SK-N-SH (cell line): ENCODE results near the gene TMEM51. TPM values are rescaled to one million over a fixed set of nuclear protein-coding genes. Genes with fewer than 3 reads are reported as not detected.
"Not testable (repeated sequence)": the region's sequence is repeated elsewhere in the genome, so short reads cannot be mapped to it uniquely, and the experiment has no call there.

Experiments used
- CTCF ChIA-PET: fragments of 300-600, 350-600 bp; formaldehyde crosslinking; extraction: SDS; loops from one replicate; lab custom pipeline; 2021; lab: Yijun Ruan, JAX
- POLR2A ChIA-PET: fragments of 350-600 bp; sonication (Branson Sonifier 250); formaldehyde crosslinking; extraction: SDS; loops from one replicate; lab custom pipeline; 2020; ENCODE audit warnings: antibody characterized with exemption, inconsistent platforms; lab: Yijun Ruan, JAX
- DNase-seq: peaks from one replicate; pipeline ENCODE4 v3.0.0; 2012
- H2AFZ ChIP-seq: fragments of 200-600 bp; sonication (generic); 2 replicates; pipeline ENCODE4 v1.8.1; 2016; ENCODE audit warnings: antibody characterized with exemption, mild to moderate bottlenecking, low read depth
- H3F3A ChIP-seq: fragments of 200-600 bp; sonication (generic); replicated peaks from 2 replicates; pipeline ENCODE3; 2016; ENCODE audit warnings: antibody characterized with exemption, mild to moderate bottlenecking; ENCODE audit not compliant: insufficient read depth
- H3K27ac ChIP-seq, 2 experiments: fragments of 200-500 bp in 1 of 2; fragments of 200-600 bp in 1 of 2; sonication (Bioruptor generic) in 1 of 2; sonication (generic), shearing (Covaris generic) in 1 of 2; 2 replicates each; pipeline versions ENCODE4 v1.5.1 to v1.6.1; 2014 to 2016; ENCODE audit warnings: low read depth in 2 of 2, inconsistent platforms in 1 of 2, low read length in 1 of 2, mild to moderate bottlenecking in 1 of 2, mixed read lengths in 1 of 2
- H3K27me3 ChIP-seq: fragments of 200-600 bp; sonication (generic), shearing (Covaris generic); 2 replicates; pipeline ENCODE4 v1.6.1; 2016; ENCODE audit warnings: mixed run types; ENCODE audit not compliant: insufficient read depth
- H3K36me3 ChIP-seq, 2 experiments: fragments of 200-500 bp in 1 of 2; fragments of 200-600 bp in 1 of 2; sonication (Bioruptor generic) in 1 of 2; sonication (generic) in 1 of 2; replicated peaks in 1 of 2; 2 replicates each; pipeline versions ENCODE3 to v1.5.1; 2014 to 2016; ENCODE audit warnings: low read length in 1 of 2, mild to moderate bottlenecking in 1 of 2; ENCODE audit not compliant: insufficient read depth in 2 of 2, control insufficient read depth in 1 of 2
- H3K4me1 ChIP-seq, 2 experiments: fragments of 200-500 bp in 1 of 2; fragments of 200-600 bp in 1 of 2; sonication (Bioruptor generic) in 1 of 2; sonication (generic), shearing (Covaris generic) in 1 of 2; 2 replicates each; pipeline versions ENCODE4 v1.5.1 to v1.6.1; 2014 to 2016; ENCODE audit warnings: low read depth in 1 of 2, low read length in 1 of 2, mixed run types in 1 of 2; ENCODE audit not compliant: insufficient read depth in 2 of 2, control insufficient read depth in 1 of 2
- H3K4me2 ChIP-seq: fragments of 200-600 bp; sonication (generic), shearing (Covaris generic); 2 replicates; pipeline ENCODE4 v1.6.1; 2017; ENCODE audit warnings: mixed run types
- H3K4me3 ChIP-seq, 2 experiments: fragments of 200-500 bp in 1 of 2; fragments of 200-600 bp in 1 of 2; sonication (Bioruptor generic) in 1 of 2; sonication (generic), shearing (Covaris generic) in 1 of 2; 2 replicates each; pipeline versions ENCODE4 v1.5.1 to v1.8.1; 2014 to 2016; ENCODE audit warnings: low read depth in 2 of 2, inconsistent platforms in 1 of 2, low read length in 1 of 2, mild to moderate bottlenecking in 1 of 2, mixed read lengths in 1 of 2, moderate library complexity in 1 of 2
- H3K79me2 ChIP-seq: fragments of 200-600 bp; sonication (generic); 2 replicates; pipeline ENCODE4 v1.8.1; 2017; ENCODE audit warnings: mild to moderate bottlenecking; ENCODE audit not compliant: insufficient read depth
- H3K9ac ChIP-seq: fragments of 200-600 bp; sonication (generic); 2 replicates; pipeline ENCODE4 v1.6.1; 2017; ENCODE audit warnings: mixed run types
- H3K9me2 ChIP-seq: fragments of 200-600 bp; sonication (generic); 2 replicates; pipeline ENCODE4 v1.6.1; 2017; ENCODE audit warnings: mixed run types
- H3K9me3 ChIP-seq: fragments of 200-600 bp; sonication (generic); 2 replicates; pipeline ENCODE4 v1.6.1; 2017; ENCODE audit warnings: mixed run types, mild to moderate bottlenecking, moderate library complexity
- H4K20me1 ChIP-seq: fragments of 200-600 bp; sonication (generic); 2 replicates; pipeline ENCODE4 v1.6.1; 2017; ENCODE audit warnings: mild to moderate bottlenecking, mixed run types; ENCODE audit not compliant: insufficient read depth
- EP300 ChIP-seq, 2 experiments: IDR thresholded peaks; 2 replicates each; pipeline versions ENCODE4 v1.4.0 to v1.6.1; 2012; ENCODE audit warnings: borderline replicate concordance in 1 of 2, low read depth in 1 of 2, low read length in 1 of 2
- FOXM1 ChIP-seq: IDR thresholded peaks from 2 replicates; pipeline ENCODE4 v1.4.0; 2012; ENCODE audit warnings: low read depth, mild to moderate bottlenecking
- GATA2 ChIP-seq: sonication (generic); formaldehyde crosslinking; IDR thresholded peaks from 2 replicates; pipeline ENCODE4 v1.5.0; 2020; ENCODE audit warnings: mild to moderate bottlenecking, missing genetic modification reagents
- JUND ChIP-seq: IDR thresholded peaks from 2 replicates; pipeline ENCODE4 v1.4.0; 2012
- MEF2A ChIP-seq: IDR thresholded peaks from 2 replicates; pipeline ENCODE4 v1.4.0; 2012; ENCODE audit warnings: low read depth, borderline replicate concordance
- NFIC ChIP-seq: IDR thresholded peaks from 2 replicates; pipeline ENCODE4 v1.4.0; 2012; ENCODE audit warnings: borderline replicate concordance
- NRF1 ChIP-seq: IDR thresholded peaks from 2 replicates; pipeline ENCODE4 v1.6.1; 2012; ENCODE audit warnings: low read depth, mild to moderate bottlenecking, low read length
- POLR2AphosphoS5 ChIP-seq: IDR thresholded peaks from 2 replicates; pipeline ENCODE4 v1.6.1; 2012; ENCODE audit warnings: low read depth, low read length
- RAD21 ChIP-seq: IDR thresholded peaks from 2 replicates; pipeline ENCODE4 v1.6.1; 2012; ENCODE audit warnings: mild to moderate bottlenecking, low read length
- RFX5 ChIP-seq: IDR thresholded peaks from 2 replicates; pipeline ENCODE4 v1.6.1; 2012; ENCODE audit warnings: mild to moderate bottlenecking, improper control_type of control experiment, low read length
- SMC3 ChIP-seq: IDR thresholded peaks from 2 replicates; pipeline ENCODE4 v1.6.1; 2012; ENCODE audit warnings: low read depth, low read length, improper control_type of control experiment
- WGBS: methylation state at CpG from one replicate; pipeline ENCODE4 v1.1.6; 2017; ENCODE audit warnings: low lambda C conversion rate; 5-methylcytosine and 5-hydroxymethylcytosine counted together
- polyA plus RNA-seq, 3 experiments: library from polyadenylated mRNA; depleted of rRNA; stranded (reverse); fragments of >200 nt; gene quantifications; 2 replicates each; pipeline ENCODE4 v1.2.3, GENCODE V29; 2012
- TF ChIP-seq, protein P1 (sequence below): fragments of 150-350 bp; IDR thresholded peaks from 2 replicates; pipeline ENCODE4 v1.6.1; 2017; ENCODE audit warnings: antibody characterized with exemption, low read length, low read depth, borderline replicate concordance

The TMEM51 gene
- polyA plus RNA-seq, 1 of the 3 experiments (the other 2 are of a cell fraction), result 25.6 TPM

DNA sequence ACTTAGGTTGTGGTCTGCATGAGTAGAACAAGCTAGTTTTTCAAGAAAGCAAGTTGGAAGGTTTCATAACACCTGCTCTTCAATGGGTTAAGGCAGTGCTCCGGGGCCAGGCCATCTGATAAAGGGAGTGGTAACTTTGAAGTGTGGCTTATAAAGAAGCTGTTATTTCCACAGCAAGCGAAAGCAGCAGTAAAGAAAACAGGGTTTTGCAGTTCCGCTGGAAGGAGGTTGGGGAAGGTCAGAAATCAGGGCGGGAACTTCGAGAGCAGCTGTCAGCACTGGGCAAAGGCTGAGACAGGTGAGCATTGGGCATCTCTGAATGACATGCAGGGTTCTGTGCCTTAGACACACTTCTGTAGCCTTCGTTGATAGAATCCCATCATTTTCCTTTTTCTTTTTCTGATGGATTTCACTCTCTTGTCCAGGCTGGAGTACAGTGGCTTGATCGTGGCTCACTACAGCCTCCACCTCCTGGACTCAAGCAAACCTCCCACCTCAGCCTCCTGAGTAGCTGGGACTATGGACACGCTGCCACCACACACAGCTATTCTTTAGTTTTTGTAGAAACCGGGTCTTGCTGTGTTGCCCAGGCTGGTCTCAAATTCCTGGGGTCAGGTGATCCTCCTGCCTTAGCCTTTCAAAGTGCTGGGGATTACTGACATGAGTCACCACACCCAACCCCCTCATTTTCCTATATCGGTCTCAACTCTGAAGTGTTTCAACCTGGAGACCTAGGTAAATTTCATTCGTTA, 20.5 kb downstream of the TMEM51 start:
- POLR2A ChIA-PET, result no interaction called here
- TF ChIP-seq FOXM1 (no peak), NRF1 (no peak)
- CTCF ChIA-PET, result interaction anchor here (0.7 to 2.0 kb wide), 5 partner anchors 18 to 98 kb away, joined by 3 to 7 read pairs (median 4); partner anchors contain the start of gene TMEM51
- Histone ChIP-seq H3K4me3 (no peak overlapping the region), H3K27ac (no peak overlapping the region), H3K79me2 (no peaks in the 10 kb centered on the region), H3F3A (peaks cover 13% of the 10 kb centered on the region), H3K9me3 (no peaks in the 10 kb centered on the region), H3K36me3 (no peaks in the 10 kb centered on the region), H3K27me3 (no peaks in the 10 kb centered on the region), H3K4me2 (no peak overlapping the region), H3K4me1 (peaks cover 5 to 38% of the 10 kb centered on the region in 2 experiments; a peak in 2 of 4 replicates), H3K9ac (no peak overlapping the region), H4K20me1 (no peaks in the 10 kb centered on the region), H3K9me2 (no peaks in the 10 kb centered on the region), H2AFZ (no peak overlapping the region)
- DNase-seq, result no peak
- WGBS, result 91% methylated on average over 11 of the region's 11 CpGs

DNA sequence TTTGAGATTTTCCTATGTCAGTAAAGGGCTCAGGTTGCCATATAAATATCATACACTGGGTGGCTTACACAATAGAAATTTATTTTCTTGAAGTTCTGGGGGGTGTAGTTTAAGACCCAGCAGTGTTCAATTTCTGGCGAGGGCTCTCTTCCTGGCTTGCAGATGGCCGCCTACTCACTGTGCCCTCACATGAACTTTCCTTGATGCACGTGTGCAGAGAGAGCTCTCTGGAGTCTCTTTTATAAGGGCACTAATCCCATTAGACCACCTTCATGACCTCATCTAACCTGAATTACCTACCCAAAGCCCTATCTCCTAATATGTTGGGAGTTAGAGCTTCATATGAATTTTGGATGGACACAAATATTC, 21.1 kb downstream of the TMEM51 start:
- Histone ChIP-seq H3K9ac (no peak overlapping the region), H3K27me3 (no peaks in the 10 kb centered on the region), H3K9me2 (no peaks in the 10 kb centered on the region), H4K20me1 (no peaks in the 10 kb centered on the region), H3K36me3 (no peaks in the 10 kb centered on the region), H3K4me3 (no peak overlapping the region), H3F3A (peaks cover 18% of the 10 kb centered on the region), H3K4me1 (peaks cover 8 to 44% of the 10 kb centered on the region in 2 experiments; a peak in 3 of 4 replicates), H2AFZ (no peak overlapping the region), H3K9me3 (no peaks in the 10 kb centered on the region), H3K4me2 (no peak overlapping the region), H3K79me2 (no peaks in the 10 kb centered on the region), H3K27ac (no peak overlapping the region)
- ChIA-PET CTCF (interaction anchor here (0.7 to 2.0 kb wide), 5 partner anchors 18 to 97 kb away, joined by 3 to 7 read pairs (median 4); partner anchors contain the start of gene TMEM51), POLR2A (no interaction called here)
- DNase-seq, result no peak
- 46% methylated on average over 3 of the region's 3 CpGs for whole genome bisulfite sequencing
- TF ChIP-seq GATA2 (CRISPR knock-in tag) (no peak), SMC3 (no peak), RFX5 (no peak), FOXM1 (no peak), RAD21 (no peak), MEF2A (no peak), EP300 (IDR thresholded peaks at IDR 0.05; ENCODE audit: borderline replicate concordance in 1 of 2, low read depth in 1 of 2, low read length in 1 of 2) (no peak), JUND (no peak), POLR2AphosphoS5 (no peak), NFIC (no peak)
- TF ChIP-seq, protein P1, sequence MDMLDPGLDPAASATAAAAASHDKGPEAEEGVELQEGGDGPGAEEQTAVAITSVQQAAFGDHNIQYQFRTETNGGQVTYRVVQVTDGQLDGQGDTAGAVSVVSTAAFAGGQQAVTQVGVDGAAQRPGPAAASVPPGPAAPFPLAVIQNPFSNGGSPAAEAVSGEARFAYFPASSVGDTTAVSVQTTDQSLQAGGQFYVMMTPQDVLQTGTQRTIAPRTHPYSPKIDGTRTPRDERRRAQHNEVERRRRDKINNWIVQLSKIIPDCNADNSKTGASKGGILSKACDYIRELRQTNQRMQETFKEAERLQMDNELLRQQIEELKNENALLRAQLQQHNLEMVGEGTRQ, result no peak

DNA sequence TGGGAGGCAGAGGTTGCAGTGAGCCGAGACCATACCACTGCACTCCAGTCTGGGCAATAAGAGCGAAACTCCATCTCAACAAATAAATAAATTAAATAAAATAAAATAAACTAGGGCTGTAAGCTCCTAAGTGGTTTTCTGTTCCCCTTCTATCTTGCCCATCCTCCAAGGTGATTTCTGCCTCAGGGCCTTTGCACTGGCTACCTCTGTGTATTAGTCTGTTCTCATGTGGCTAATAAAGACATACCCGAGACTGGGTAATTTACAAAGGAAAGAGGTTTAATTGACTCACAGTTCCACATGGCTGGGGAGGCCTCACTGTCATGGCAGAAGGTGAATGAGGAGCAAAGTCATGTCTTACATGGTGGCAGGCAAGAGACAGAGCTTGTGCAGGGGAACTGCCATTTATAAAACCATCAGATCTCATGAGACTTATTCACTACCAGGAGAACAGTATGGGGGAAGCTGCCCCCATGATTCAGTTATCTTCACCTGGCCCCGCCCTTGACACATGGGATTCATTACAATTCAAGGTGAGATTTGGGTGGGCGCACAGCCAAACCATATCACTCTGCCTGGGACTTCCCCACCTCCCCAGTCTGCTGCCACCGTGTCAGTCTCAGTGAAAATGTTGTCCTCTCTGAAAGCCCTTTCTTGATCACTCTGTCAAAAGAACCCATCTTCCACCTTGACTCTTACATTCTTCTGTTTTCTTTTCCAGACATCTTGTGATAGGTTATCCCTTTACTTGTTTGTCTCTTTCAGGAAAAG, 22.0 kb downstream of the TMEM51 start:
- CTCF ChIA-PET, result interaction anchor here (1.2 to 2.0 kb wide), 3 partner anchors 19 to 97 kb away, joined by 3 to 7 read pairs (median 6); no protein-coding TSS in a partner anchor
- Histone ChIP-seq H3K4me1 (peaks cover 16 to 53% of the 10 kb centered on the region in 2 experiments; a peak in 3 of 4 replicates), H3F3A (peaks cover 27% of the 10 kb centered on the region)
- 96% methylated on average over 6 of the region's 6 CpGs for WGBS
- H3K9me2 ChIP-seq, H3K79me2 ChIP-seq, H4K20me1 ChIP-seq, H3K27me3 ChIP-seq, H2AFZ ChIP-seq, POLR2A ChIA-PET, H3K36me3 ChIP-seq, H3K4me3 ChIP-seq, H3K9ac ChIP-seq, H3K4me2 ChIP-seq, H3K9me3 ChIP-seq, H3K27ac ChIP-seq, DNase-seq: not testable (repeated sequence)
